ENCODE measurements around the gene CRABP2.

DNA sequence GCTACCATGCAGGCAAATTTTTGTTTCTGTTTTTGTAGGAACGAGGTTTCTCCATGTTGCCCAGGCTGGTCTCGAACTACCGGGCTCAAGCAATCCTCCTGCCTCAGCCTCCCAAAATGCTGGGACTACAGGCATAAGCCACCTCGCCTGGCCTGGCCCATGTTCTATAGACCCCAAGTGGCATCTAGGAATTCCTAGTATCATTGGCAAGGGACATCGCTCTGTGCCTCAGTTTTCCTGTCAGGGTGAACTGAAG is 42.7 kb downstream of the CRABP2 start:
- no peak for TF ChIP-seq EZH2 (IDR thresholded peaks at IDR 0.05; ENCODE audit: borderline replicate concordance, low read depth, low read length, poor library complexity, severe bottlenecking)
- TF ChIP-seq, protein P1, sequence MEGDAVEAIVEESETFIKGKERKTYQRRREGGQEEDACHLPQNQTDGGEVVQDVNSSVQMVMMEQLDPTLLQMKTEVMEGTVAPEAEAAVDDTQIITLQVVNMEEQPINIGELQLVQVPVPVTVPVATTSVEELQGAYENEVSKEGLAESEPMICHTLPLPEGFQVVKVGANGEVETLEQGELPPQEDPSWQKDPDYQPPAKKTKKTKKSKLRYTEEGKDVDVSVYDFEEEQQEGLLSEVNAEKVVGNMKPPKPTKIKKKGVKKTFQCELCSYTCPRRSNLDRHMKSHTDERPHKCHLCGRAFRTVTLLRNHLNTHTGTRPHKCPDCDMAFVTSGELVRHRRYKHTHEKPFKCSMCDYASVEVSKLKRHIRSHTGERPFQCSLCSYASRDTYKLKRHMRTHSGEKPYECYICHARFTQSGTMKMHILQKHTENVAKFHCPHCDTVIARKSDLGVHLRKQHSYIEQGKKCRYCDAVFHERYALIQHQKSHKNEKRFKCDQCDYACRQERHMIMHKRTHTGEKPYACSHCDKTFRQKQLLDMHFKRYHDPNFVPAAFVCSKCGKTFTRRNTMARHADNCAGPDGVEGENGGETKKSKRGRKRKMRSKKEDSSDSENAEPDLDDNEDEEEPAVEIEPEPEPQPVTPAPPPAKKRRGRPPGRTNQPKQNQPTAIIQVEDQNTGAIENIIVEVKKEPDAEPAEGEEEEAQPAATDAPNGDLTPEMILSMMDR (conservative IDR thresholded peaks at IDR 0.05; ENCODE audit: low read depth, low read length) = no peak

All from A673 (cell line).